Adrenal gland (tissue), 12 donors: ENCODE data around the gene MMP24. TPM values are rescaled to one million over a fixed set of nuclear protein-coding genes. Genes with fewer than 3 reads are reported as not detected.
"Not testable (repeated sequence)": the region's sequence is repeated elsewhere in the genome, so short reads cannot be mapped to it uniquely, and the experiment has no call there.

Experiments used
- DNase-seq, 7 donors: peaks; one replicate each; pipeline ENCODE4 v3.0.0-alpha.2; 2019 to 2020
- H3K27ac ChIP-seq, 5 donors: fragments of 200-600 bp; sonication (generic) in 4 of 5; 1 replicate in 3 of 5; 2 replicates in 2 of 5; pipeline versions ENCODE4 v1.5.1 to v1.8.0; 2016 to 2020; ENCODE audit warnings: mild to moderate bottlenecking in 1 of 5
- H3K27me3 ChIP-seq: fragments of 200-600 bp; 2 replicates; pipeline ENCODE4 v1.8.0; 2021
- H3K36me3 ChIP-seq, 2 donors: fragments of 200-600 bp; replicated peaks in 1 of 2; 1 replicate in 1 of 2; 2 replicates in 1 of 2; pipeline versions ENCODE4 v1.5.1 to v1.8.0; 2018 to 2022
- H3K4me1 ChIP-seq, 2 donors: fragments of 200-600 bp; replicated peaks in 1 of 2; 1 replicate in 1 of 2; 2 replicates in 1 of 2; pipeline versions ENCODE4 v1.5.1 to v1.8.0; 2018 to 2021
- H3K4me3 ChIP-seq, 4 donors: fragments of 200-600 bp; sonication (generic) in 3 of 4; one replicate each; pipeline ENCODE4 v1.5.1; 2016 to 2018
- H3K9me3 ChIP-seq, 3 donors: fragments of 200-600 bp; sonication (generic) in 1 of 3; replicated peaks in 1 of 3; 1 replicate in 2 of 3; 2 replicates in 1 of 3; pipeline versions ENCODE4 v1.5.1 to v1.8.0; 2016 to 2021
- POLR2A ChIP-seq, 2 donors: fragments of 450-650 bp; IDR thresholded peaks; one replicate each; pipeline ENCODE4 v1.6.1; 2017; ENCODE audit warnings: antibody characterized with exemption in 2 of 2, mild to moderate bottlenecking in 2 of 2, moderate library complexity in 1 of 2
- WGBS, 4 donors: extraction: QIAGEN DNeasy Blood & Tissue Kit in 2 of 4; methylation state at CpG; one replicate each; pipeline versions ENCODE4 v1.1.5 to v1.1.7; 2013 to 2017; 5-methylcytosine and 5-hydroxymethylcytosine counted together
- intact Hi-C, 2 donors: fragments of 100-400 bp; cut with DNase I; formaldehyde crosslinking; loops; one replicate each; pipeline versions ENCODE4 v1.14.1 to v1.15.0; 2022 to 2023
- polyA plus RNA-seq, 3 donors: library from polyadenylated mRNA; stranded (reverse); fragments of 200-250 nt in 2 of 3; fragments of 350-450 nt in 1 of 3; fragmentation: Illumina TruSeq in 1 of 3; extraction: RNeasy Lipid Tissue Mini Kit (QIAGEN cat#74804) in 1 of 3; gene quantifications; one replicate each; pipeline ENCODE4 v1.2.3, GENCODE V29; 2013 to 2014
- total RNA-seq, 9 donors: library from RNA; depleted of rRNA in 4 of 9; stranded (reverse); fragments of >200 nt in 4 of 9; fragments of 120-200 nt in 1 of 9; fragmentation: NEBNext Ultra II Directional in 1 of 9; extraction: Animal tissue kit (Norgen Biotek cat#: 25700) in 1 of 9; gene quantifications; one replicate each; pipeline versions ENCODE4 v1.1.0 to v1.2.4, GENCODE V29; 2013 to 2023
- TF ChIP-seq, protein P1 (sequence below), 6 experiments: fragments of 450-650 bp in 4 of 6; fragments of 200-600 bp in 2 of 6; sonication (generic) in 1 of 6; IDR thresholded peaks; 1 replicate in 5 of 6; 2 replicates in 1 of 6; pipeline versions ENCODE4 v1.5.1 to v1.8.0; 2016 to 2021; ENCODE audit warnings: antibody characterized with exemption in 6 of 6, mild to moderate bottlenecking in 2 of 6, moderate library complexity in 1 of 6
- donor health status: healthy with polysubstance abuse.
- donor health status: Bipolar disorder and iron deficiency.
- donor health status: DM: yes; HTN: yes; CAD: no.
- donor health status: DM: no; HTN: no; CAD: no.
- donor health status: DM: no; HTN: no; CAD: no.
- donor health status: DM: yes; HTN: yes; CAD: no.

MMP24 gene
- total and polyA plus RNA-seq, 12 donors, result 0.09 to 2.3 (median 1.3) TPM

DNA sequence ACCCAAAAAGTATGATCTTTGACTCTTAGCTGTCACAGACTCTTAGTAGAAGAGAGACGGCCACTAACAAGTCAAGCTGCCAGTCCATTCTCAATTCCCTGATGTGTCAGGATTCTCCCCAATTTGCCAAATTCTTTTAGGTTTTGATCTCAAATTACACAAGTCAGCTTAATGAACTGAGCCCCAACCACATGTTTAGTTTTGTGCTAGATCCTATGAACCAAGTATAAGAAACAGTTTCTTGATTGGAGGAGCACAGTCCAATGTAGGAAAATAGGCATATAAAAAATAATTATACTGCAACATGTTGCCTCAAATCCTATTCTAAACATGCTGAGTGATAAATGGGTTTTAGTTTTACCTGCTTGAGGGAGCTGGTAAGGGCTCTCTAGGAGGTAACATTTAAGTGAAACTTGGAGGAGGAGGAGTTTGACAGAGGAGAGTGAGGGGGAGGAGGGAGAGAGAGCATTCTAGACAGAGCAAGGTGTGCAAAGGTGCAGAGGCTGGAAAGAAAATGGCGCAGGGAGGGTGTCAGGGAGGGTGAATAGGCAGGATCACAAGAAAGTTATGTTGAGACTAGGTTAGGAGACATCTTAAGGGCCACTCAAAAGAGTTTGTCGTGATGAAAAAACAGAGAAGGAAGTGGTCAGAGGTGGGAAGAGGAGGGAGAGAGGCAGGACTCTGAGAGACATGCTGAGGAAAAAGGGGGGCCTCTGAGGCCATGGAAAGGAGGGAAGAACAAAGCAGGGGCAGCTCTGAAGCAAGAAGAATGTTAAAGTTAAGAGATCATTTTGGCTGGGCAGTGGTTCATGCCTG, 88.5 kb downstream of the MMP24 start:
- DNase-seq, result no peak
- WGBS, 4 donors, result 70 to 95% (median 85%) methylated on average over 3 of the region's 3 CpGs
- H3K4me3 ChIP-seq, result no peak overlapping the region
- intact Hi-C loops, result no loop called here
- H3K27ac ChIP-seq, result no peak overlapping the region
- peaks cover 0 to 9% of the 10 kb centered on the region in 2 donors for H3K4me1 ChIP-seq
- H3K36me3 ChIP-seq, result no peaks in the 10 kb centered on the region
- H3K27me3 ChIP-seq, result no peaks in the 10 kb centered on the region
- H3K9me3 ChIP-seq, result no peaks in the 10 kb centered on the region
- TF ChIP-seq POLR2A (IDR thresholded peaks at IDR 0.05), result no peak
- TF ChIP-seq, protein P1, sequence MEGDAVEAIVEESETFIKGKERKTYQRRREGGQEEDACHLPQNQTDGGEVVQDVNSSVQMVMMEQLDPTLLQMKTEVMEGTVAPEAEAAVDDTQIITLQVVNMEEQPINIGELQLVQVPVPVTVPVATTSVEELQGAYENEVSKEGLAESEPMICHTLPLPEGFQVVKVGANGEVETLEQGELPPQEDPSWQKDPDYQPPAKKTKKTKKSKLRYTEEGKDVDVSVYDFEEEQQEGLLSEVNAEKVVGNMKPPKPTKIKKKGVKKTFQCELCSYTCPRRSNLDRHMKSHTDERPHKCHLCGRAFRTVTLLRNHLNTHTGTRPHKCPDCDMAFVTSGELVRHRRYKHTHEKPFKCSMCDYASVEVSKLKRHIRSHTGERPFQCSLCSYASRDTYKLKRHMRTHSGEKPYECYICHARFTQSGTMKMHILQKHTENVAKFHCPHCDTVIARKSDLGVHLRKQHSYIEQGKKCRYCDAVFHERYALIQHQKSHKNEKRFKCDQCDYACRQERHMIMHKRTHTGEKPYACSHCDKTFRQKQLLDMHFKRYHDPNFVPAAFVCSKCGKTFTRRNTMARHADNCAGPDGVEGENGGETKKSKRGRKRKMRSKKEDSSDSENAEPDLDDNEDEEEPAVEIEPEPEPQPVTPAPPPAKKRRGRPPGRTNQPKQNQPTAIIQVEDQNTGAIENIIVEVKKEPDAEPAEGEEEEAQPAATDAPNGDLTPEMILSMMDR (IDR thresholded peaks at IDR 0.05), result no peak

DNA sequence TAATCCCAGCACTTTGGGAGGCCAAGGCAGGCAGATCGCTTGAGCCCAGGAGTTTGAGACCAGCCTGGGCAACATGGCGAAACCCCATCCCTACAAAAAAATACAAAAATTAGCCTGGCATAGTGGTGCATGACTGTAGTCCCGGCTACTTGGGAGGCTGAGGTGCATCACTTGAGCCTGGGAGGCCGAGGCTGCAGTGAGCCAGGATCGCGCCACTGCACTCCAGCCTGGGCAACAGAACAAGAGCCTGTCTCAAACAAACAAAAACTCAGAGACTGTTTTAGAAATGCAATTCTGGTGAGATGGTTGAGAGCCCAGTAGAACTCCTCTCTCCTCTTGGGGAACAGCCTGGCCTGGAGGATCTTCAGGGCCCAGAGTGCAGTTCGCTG, 89.1 kb downstream of the MMP24 start:
- H3K27me3 ChIP-seq, H3K9me3 ChIP-seq, H3K36me3 ChIP-seq, H3K4me1 ChIP-seq, intact Hi-C loops, H3K27ac ChIP-seq, DNase-seq, H3K4me3 ChIP-seq: not testable (repeated sequence)
- WGBS, 4 donors, result 95 to 99% (median 98%) methylated on average over 7 of the region's 7 CpGs

DNA sequence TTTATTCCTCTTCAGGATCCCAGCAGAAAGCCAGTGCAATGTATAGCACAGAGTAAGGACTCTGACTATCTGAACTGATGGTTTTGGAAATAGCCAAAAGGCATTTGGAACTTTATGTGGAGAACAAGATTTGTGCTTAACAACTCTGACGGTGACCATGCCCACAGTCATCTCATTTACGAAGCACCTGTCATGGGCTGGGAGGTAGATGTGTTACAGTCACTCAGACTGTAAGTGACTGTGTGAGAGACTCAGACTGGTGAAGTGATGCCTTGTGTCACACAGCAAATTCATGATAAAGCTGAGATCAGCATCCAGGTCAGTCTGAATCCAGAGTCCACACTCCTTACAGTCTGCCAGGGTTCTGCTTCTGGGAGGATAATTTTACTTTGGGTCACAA, 89.6 kb downstream of the MMP24 start:
- DNase-seq, result no peak
- intact Hi-C loops, result no loop called here
- H3K27ac ChIP-seq, result no peak overlapping the region
- peaks cover 0 to 9% of the 10 kb centered on the region in 2 donors for H3K4me1 ChIP-seq
- no peak for TF ChIP-seq POLR2A (IDR thresholded peaks at IDR 0.05)
- TF ChIP-seq, protein P1 (IDR thresholded peaks at IDR 0.05), result no peak
- H3K4me3 ChIP-seq, result no peak overlapping the region
- H3K9me3 ChIP-seq, result no peaks in the 10 kb centered on the region
- no peaks in the 10 kb centered on the region for H3K36me3 ChIP-seq
- 92 to 100% (median 94%) methylated on average over 2 of the region's 2 CpGs for WGBS, 4 donors
- H3K27me3 ChIP-seq, result no peaks in the 10 kb centered on the region

DNA sequence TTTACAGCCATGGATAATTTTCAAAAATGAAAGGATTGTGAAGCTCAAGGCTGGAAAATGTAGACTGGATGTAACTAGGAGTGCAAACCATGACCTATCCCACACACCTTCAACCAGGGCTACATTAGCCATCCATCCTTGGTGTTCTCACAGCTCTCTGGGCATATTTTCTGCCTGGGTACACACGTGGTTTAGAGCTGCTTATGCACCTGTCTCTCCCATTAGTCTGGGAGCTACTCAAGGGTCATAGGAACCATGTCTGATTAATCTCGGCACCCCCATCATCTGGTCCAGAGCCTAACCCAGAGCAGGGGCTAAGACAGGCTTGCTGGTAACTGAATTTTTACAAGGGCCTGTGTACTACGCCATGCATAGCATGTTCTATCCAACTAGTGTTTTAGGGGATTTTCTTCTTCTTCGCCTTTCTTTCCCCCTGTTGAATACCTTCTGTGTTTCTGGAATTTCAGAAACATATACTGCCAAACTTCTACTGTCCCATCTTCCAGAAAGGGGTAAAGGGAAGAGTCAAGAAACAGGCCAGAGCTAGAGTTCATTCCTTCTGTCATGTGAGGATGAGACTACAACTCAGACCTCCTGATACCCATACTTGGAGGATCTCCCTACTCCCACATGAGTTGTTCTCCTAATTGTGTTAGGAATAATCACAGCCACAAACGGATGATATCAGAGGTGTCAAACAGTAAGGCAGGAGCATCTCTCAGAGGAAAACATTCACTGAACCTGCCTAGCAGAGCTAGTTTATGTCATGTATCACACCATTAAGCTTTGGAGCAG, 91.1 kb downstream of the MMP24 start:
- WGBS, 4 donors, result 88 to 98% (median 90%) methylated on average over 5 of the region's 5 CpGs
- Histone ChIP-seq H3K4me1 (peaks cover 0 to 9% of the 10 kb centered on the region in 2 donors), H3K36me3 (no peaks in the 10 kb centered on the region), H3K27ac (peak overlapping the region in 1 of 5 donors; percentile 22), H3K9me3 (no peaks in the 10 kb centered on the region), H3K27me3 (no peaks in the 10 kb centered on the region), H3K4me3 (no peak overlapping the region)
- DNase-seq, result no peak
- intact Hi-C loops, result no loop called here
- TF ChIP-seq, protein P1 (IDR thresholded peaks at IDR 0.05), result no peak
- TF ChIP-seq POLR2A (IDR thresholded peaks at IDR 0.05), result no peak
